IMR-90 (cell line): Measurements from ENCODE around the gene PLPPR3. TPM values are rescaled to one million over a fixed set of nuclear protein-coding genes. Genes with fewer than 3 reads are reported as not detected.
A peak's percentile ranks its signal among the peaks of the same experiment; 100 is the strongest.

ENCODE experiments used
- ATAC-seq: fragments of 200-7000 bp; cut with Tn5 transposase; 2 replicates; pipeline ENCODE4 v1.9.1; 2020; ENCODE audit warnings: low read depth, mild to moderate bottlenecking, moderate library complexity
- BruUV-seq: library from RNA; stranded (reverse); fragments of 400-500 nt; replicated peaks from 2 replicates; lab custom pipeline; 2021; lab: Mats Ljungman, UMichigan
- CTCF ChIA-PET: fragments of 300-600 bp; formaldehyde crosslinking; extraction: SDS; loops from one replicate; lab custom pipeline; 2021; ENCODE audit warnings: antibody characterized with exemption; lab: Yijun Ruan, JAX
- POLR2A ChIA-PET: fragments of 300-600 bp; sonication (Branson Sonifier 250); formaldehyde crosslinking; loops from one replicate; lab custom pipeline; 2022; ENCODE audit warnings: antibody characterized with exemption; ENCODE audit not compliant: unreplicated experiment; lab: Charles Lee
- DNase-seq: peaks from one replicate; pipeline ENCODE4 v3.0.0; 2013
- H2AFZ ChIP-seq: replicated peaks from 2 replicates; pipeline ENCODE3; 2013; ENCODE audit warnings: low read length, mild to moderate bottlenecking; ENCODE audit not compliant: poor library complexity
- H2AK5ac ChIP-seq: 2 replicates; pipeline ENCODE4 v1.6.1; 2013; ENCODE audit warnings: low read depth, low read length, inconsistent platforms
- H2AK9ac ChIP-seq: replicated peaks from 2 replicates; pipeline ENCODE3; 2013; ENCODE audit warnings: mild to moderate bottlenecking, low read depth, low read length, moderate library complexity; ENCODE audit not compliant: poor library complexity
- H2BK120ac ChIP-seq: 2 replicates; pipeline ENCODE4 v1.6.1; 2013; ENCODE audit warnings: low read depth, low read length, inconsistent platforms
- H2BK15ac ChIP-seq: 3 replicates; pipeline ENCODE4 v1.6.1; 2013; ENCODE audit warnings: low read depth, low read length, inconsistent platforms
- H2BK20ac ChIP-seq: 2 replicates; pipeline ENCODE4 v1.6.1; 2013; ENCODE audit warnings: low read depth, mild to moderate bottlenecking, inconsistent platforms, low read length, moderate library complexity
- H2BK5ac ChIP-seq: 2 replicates; pipeline ENCODE4 v1.6.1; 2013; ENCODE audit warnings: mild to moderate bottlenecking, low read depth, low read length, inconsistent platforms; ENCODE audit not compliant: poor library complexity, severe bottlenecking
- H3K14ac ChIP-seq: replicated peaks from 2 replicates; pipeline ENCODE4 v1.6.1; 2013; ENCODE audit warnings: low read depth, low read length, inconsistent platforms
- H3K18ac ChIP-seq: 2 replicates; pipeline ENCODE4 v1.6.1; 2013; ENCODE audit warnings: low read depth, low read length, control low read depth
- H3K23ac ChIP-seq: 2 replicates; pipeline ENCODE4 v1.6.1; 2013; ENCODE audit warnings: low read depth, low read length, inconsistent platforms
- H3K27ac ChIP-seq: 2 replicates; pipeline ENCODE4 v1.5.1; 2013; ENCODE audit warnings: mild to moderate bottlenecking, control low read depth, low read length; ENCODE audit not compliant: insufficient read depth
- H3K27me3 ChIP-seq: 2 replicates; pipeline ENCODE4 v1.6.1; 2013; ENCODE audit warnings: low read length; ENCODE audit not compliant: control insufficient read depth, insufficient read depth
- H3K36me3 ChIP-seq: 2 replicates; pipeline ENCODE4 v1.6.1; 2013; ENCODE audit warnings: low read length, mixed read lengths; ENCODE audit not compliant: control insufficient read depth, insufficient read depth
- H3K4ac ChIP-seq: 2 replicates; pipeline ENCODE4 v1.6.1; 2013; ENCODE audit warnings: low read depth, low read length, inconsistent platforms
- H3K4me1 ChIP-seq: 2 replicates; pipeline ENCODE4 v1.6.1; 2013; ENCODE audit warnings: low read length, mixed read lengths; ENCODE audit not compliant: control insufficient read depth, insufficient read depth
- H3K4me2 ChIP-seq: 2 replicates; pipeline ENCODE4 v1.6.1; 2013; ENCODE audit warnings: low read depth, mild to moderate bottlenecking, control low read depth, low read length, moderate library complexity
- H3K4me3 ChIP-seq: 2 replicates; pipeline ENCODE4 v1.5.1; 2013; ENCODE audit warnings: low read depth, mild to moderate bottlenecking, control low read depth, low read length, moderate library complexity; ENCODE audit not compliant: insufficient read depth
- H3K56ac ChIP-seq: 2 replicates; pipeline ENCODE4 v1.6.1; 2013; ENCODE audit warnings: low read length, inconsistent platforms; ENCODE audit not compliant: insufficient read depth; ENCODE audit errors: extremely low read depth
- H3K79me1 ChIP-seq, 2 experiments: 2 replicates each; pipeline ENCODE4 v1.6.1; 2013; ENCODE audit warnings: low read length in 2 of 2, inconsistent platforms in 1 of 2, low read depth in 1 of 2
- H3K9ac ChIP-seq: 2 replicates; pipeline ENCODE4 v1.6.1; 2013; ENCODE audit warnings: low read depth, low read length, control low read depth
- H3K9me1 ChIP-seq: 2 replicates; pipeline ENCODE4 v1.6.1; 2013; ENCODE audit warnings: low read length, inconsistent platforms; ENCODE audit not compliant: insufficient read depth
- H3K9me3 ChIP-seq: 2 replicates; pipeline ENCODE4 v1.6.1; 2013; ENCODE audit warnings: low read length; ENCODE audit not compliant: control insufficient read depth, insufficient read depth
- H4K20me1 ChIP-seq: 2 replicates; pipeline ENCODE4 v1.6.1; 2013; ENCODE audit warnings: low read length, inconsistent platforms; ENCODE audit not compliant: insufficient read depth
- H4K5ac ChIP-seq: 2 replicates; pipeline ENCODE4 v1.6.1; 2013; ENCODE audit warnings: mild to moderate bottlenecking, low read depth, low read length, control low read depth
- H4K8ac ChIP-seq, 2 experiments: 2 replicates each; pipeline ENCODE4 v1.6.1; 2013; ENCODE audit warnings: low read depth in 2 of 2, low read length in 2 of 2, control low read depth in 1 of 2, inconsistent platforms in 1 of 2
- H4K91ac ChIP-seq: 2 replicates; pipeline ENCODE4 v1.6.1; 2013; ENCODE audit warnings: low read depth, low read length, inconsistent platforms; ENCODE audit not compliant: insufficient read depth
- NFE2L2 ChIP-seq: fragments of 150-350 bp; IDR thresholded peaks from 2 replicates; pipeline ENCODE4 v1.6.1; 2016; ENCODE audit warnings: low read depth, mild to moderate bottlenecking, low read length
- RAD21 ChIP-seq: IDR thresholded peaks from 2 replicates; pipeline ENCODE4 v1.6.1; 2012; ENCODE audit warnings: low read length, improper control_type of control experiment
- WGBS, 2 experiments: methylation state at CpG; one replicate each; pipeline versions ENCODE4 v1.1.5 to v1.1.7; 2013; ENCODE audit warnings: missing lambda C conversion rate in 2 of 2; ENCODE audit not compliant: insufficient read length in 1 of 2; ENCODE audit errors: extremely low coverage in 2 of 2; 5-methylcytosine and 5-hydroxymethylcytosine counted together
- dilution Hi-C: fragments of 300-500 bp; cut with HindIII; formaldehyde crosslinking; loops from one replicate; pipeline ENCODE4 v1.14.3; 2018; ENCODE audit warnings: low sequenced_read_pairs; ENCODE audit not compliant: unreplicated experiment
- in situ Hi-C: fragments of 300-500 bp; cut with MboI; formaldehyde crosslinking; loops from 3 replicates; pipeline ENCODE4 v1.14.3; 2019; ENCODE audit warnings: low sequenced_read_pairs, inconsistent platforms, mixed read lengths
- intact Hi-C: fragments of 100-400 bp; cut with micrococcal nuclease; formaldehyde crosslinking; loops from 2 replicates; pipeline ENCODE4 v1.10.0; 2022
- polyA plus RNA-seq, 3 experiments: library from polyadenylated mRNA; depleted of rRNA; stranded (reverse); fragments of >200 nt; gene quantifications; 2 replicates each; pipeline ENCODE4 v1.2.3, GENCODE V29; 2012; ENCODE audit warnings: low replicate concordance in 1 of 3
- total RNA-seq: library from RNA; depleted of rRNA; stranded (reverse); fragments of >200 nt; gene quantifications from 2 replicates; pipeline ENCODE4 v1.2.3, GENCODE V29; 2012

The PLPPR3 gene
- total and polyA plus RNA-seq, 2 of the 4 experiments (the other 2 are of a cell fraction): 0.36 to 1.2 TPM

- Histone ChIP-seq H4K91ac (peak overlapping the region; percentile 90; the same call in 1 of the 2 replicates), H2BK5ac (peak overlapping the region; percentile 70), H2BK15ac (peak overlapping the region; percentile 50; the same call in 2 of the 3 replicates), H3K9ac (peak overlapping the region; percentile 32), H3K9me3 (no peaks in the 10 kb centered on the region), H3K14ac (no peak overlapping the region), H3K27me3 (peaks cover 4% of the 10 kb centered on the region; the same call in 1 of the 2 replicates), H2AK9ac (peak overlapping the region; percentile 95), H4K20me1 (no peaks in the 10 kb centered on the region), H3K9me1 (no peaks in the 10 kb centered on the region), H3K27ac (peak overlapping the region; percentile 90), H2AFZ (peak overlapping the region; percentile 89), H2BK20ac (peak overlapping the region; percentile 22; the same call in 1 of the 2 replicates), H3K56ac (peak overlapping the region; percentile 47), H4K5ac (peak overlapping the region; percentile 21), H3K18ac (peak overlapping the region; percentile 26; the same call in 1 of the 2 replicates), H3K23ac (no peak overlapping the region), H4K8ac (peak overlapping the region; percentile 54 to 94; a peak in 3 of 4 replicates), H3K4me2 (peak overlapping the region; percentile 8; the same call in 1 of the 2 replicates), H3K4me1 (peaks cover 6% of the 10 kb centered on the region), H3K36me3 (no peaks in the 10 kb centered on the region), H3K4me3 (no peak overlapping the region), H3K4ac (peak overlapping the region; percentile 24), H3K79me1 (no peaks in the 10 kb centered on the region), H2BK120ac (peak overlapping the region; percentile 59), H2AK5ac (no peak overlapping the region; the same call in 1 of the 2 replicates)
- DNase-seq (no peak), ATAC-seq (no peak)
- intact Hi-C loops: loop anchor here (1.0 kb wide), 1 partner anchor 36 kb away; no protein-coding TSS in a partner anchor
- POLR2A ChIA-PET: no interaction called here
- 17% methylated on average over 4 of the region's 13 CpGs; no CpG with 5 or more reads in 1 of the 2 experiments for WGBS, 2 experiments
- no TSS peak for BruUV-seq
- CTCF ChIA-PET: no interaction called here
- in situ Hi-C loops: no loop called here
- TF ChIP-seq RAD21: no peak
- TF ChIP-seq NFE2L2: no peak
- dilution Hi-C loops: no loop called here
Observed at GRCh38 chr19:850979-851335, 29.2 kb upstream of the PLPPR3 start.
